Neural crest cell (in vitro differentiated cells): ENCODE measurements around the gene FFAR4. TPM values are rescaled to one million over a fixed set of nuclear protein-coding genes. Genes with fewer than 3 reads are reported as not detected.

Experiments used
- DNase-seq: peaks from one replicate; pipeline ENCODE4 v3.0.0; 2021; ENCODE audit warnings: low read depth, mixed read lengths, low spot score
- H3K27ac Mint-ChIP-seq: one replicate; pipeline ENCODE4 v1.8.0; 2021; ENCODE audit warnings: mild to moderate bottlenecking, mixed read lengths; ENCODE audit not compliant: unreplicated experiment
- H3K27me3 Mint-ChIP-seq: 2 replicates; pipeline ENCODE4 v1.8.0; 2021; ENCODE audit warnings: low read depth, mild to moderate bottlenecking, mixed read lengths
- H3K36me3 Mint-ChIP-seq: 2 replicates; pipeline ENCODE4 v1.8.0; 2021; ENCODE audit warnings: low read depth, mild to moderate bottlenecking, mixed read lengths
- H3K4me1 Mint-ChIP-seq: 2 replicates; pipeline ENCODE4 v1.8.0; 2021; ENCODE audit warnings: mixed read lengths
- H3K4me3 Mint-ChIP-seq: one replicate; pipeline ENCODE4 v1.8.0; 2021; ENCODE audit warnings: mild to moderate bottlenecking, mixed read lengths
- H3K9me3 Mint-ChIP-seq: 2 replicates; pipeline ENCODE4 v1.8.0; 2021; ENCODE audit warnings: mixed read lengths
- total RNA-seq: library from RNA; stranded (reverse); gene quantifications from 2 replicates; pipeline ENCODE4 v1.2.1, GENCODE V29; 2021
- TF ChIP-seq, protein P1 (sequence below): fragments of 200-600 bp; sonication (generic); conservative IDR thresholded peaks from 2 replicates; pipeline ENCODE4 v1.5.0; 2021; ENCODE audit warnings: antibody characterized with exemption, mild to moderate bottlenecking

FFAR4 gene
- total RNA-seq, 1 donor from 2014 or later: 0.09 TPM

DNA sequence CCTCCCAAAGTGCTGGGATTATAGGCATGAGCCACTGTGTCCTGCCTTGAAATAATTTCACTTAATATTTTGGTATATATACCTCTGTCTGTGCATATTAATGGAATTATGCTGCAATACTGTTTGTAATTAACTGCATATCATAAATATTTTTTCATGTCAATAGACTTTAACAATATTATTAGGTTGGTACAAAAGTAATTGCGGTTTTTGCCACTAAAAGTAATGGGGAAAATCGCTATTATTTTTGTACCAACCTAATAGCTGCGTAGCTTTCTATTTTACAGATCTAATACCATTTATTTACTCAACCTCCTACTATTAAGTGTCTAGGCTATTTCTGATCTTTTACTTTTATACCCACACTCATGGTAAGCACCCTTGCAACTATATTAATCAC is 42.0 kb downstream of the FFAR4 start:
- no peaks in the 10 kb centered on the region for H3K4me1 Mint-ChIP-seq

DNA sequence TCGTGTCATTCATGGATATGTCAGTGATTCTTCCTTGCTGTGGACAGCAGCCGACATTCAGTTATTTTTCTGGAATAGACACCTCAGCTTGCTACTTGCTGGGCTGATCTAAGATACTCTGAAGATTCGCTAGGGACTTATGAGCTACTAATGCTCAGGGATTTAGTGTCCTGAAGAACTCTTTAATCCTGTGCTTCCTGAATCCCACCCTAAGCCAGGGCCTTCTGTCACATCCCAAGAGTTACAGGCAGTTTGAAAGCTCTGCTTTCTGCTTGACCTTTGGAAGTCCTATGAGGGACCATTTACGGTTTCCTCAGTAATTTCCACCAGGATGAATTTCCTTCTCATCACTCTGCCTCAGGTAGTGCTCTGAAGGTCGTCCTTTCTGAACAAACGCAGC is 45.8 kb downstream of the FFAR4 start, which contains the start of gene PDE6C:
Gene PDE6C, plus strand, starts transcription at position 227 of the 400 bp plus-strand sequence. CDS start 189 bp downstream, outside the sequence.
- TF ChIP-seq, protein P1, sequence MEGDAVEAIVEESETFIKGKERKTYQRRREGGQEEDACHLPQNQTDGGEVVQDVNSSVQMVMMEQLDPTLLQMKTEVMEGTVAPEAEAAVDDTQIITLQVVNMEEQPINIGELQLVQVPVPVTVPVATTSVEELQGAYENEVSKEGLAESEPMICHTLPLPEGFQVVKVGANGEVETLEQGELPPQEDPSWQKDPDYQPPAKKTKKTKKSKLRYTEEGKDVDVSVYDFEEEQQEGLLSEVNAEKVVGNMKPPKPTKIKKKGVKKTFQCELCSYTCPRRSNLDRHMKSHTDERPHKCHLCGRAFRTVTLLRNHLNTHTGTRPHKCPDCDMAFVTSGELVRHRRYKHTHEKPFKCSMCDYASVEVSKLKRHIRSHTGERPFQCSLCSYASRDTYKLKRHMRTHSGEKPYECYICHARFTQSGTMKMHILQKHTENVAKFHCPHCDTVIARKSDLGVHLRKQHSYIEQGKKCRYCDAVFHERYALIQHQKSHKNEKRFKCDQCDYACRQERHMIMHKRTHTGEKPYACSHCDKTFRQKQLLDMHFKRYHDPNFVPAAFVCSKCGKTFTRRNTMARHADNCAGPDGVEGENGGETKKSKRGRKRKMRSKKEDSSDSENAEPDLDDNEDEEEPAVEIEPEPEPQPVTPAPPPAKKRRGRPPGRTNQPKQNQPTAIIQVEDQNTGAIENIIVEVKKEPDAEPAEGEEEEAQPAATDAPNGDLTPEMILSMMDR: no peak
- Mint-ChIP-seq H3K36me3 (no peaks in the 10 kb centered on the region), H3K9me3 (no peaks in the 10 kb centered on the region), H3K27me3 (peaks cover 7% of the 10 kb centered on the region), H3K27ac (no peak within 1 kb of the TSS), H3K4me1 (no peaks in the 10 kb centered on the region), H3K4me3 (no peak within 1 kb of the TSS)
- no peak for DNase-seq

More for the DNA sequence above, 42.0 kb downstream of the FFAR4 start:
- Mint-ChIP-seq H3K27me3 (peaks cover 36% of the 10 kb centered on the region), H3K9me3 (no peaks in the 10 kb centered on the region), H3K27ac (no peak overlapping the region), H3K4me3 (no peak overlapping the region), H3K36me3 (no peaks in the 10 kb centered on the region)
- no peak for DNase-seq
- TF ChIP-seq, protein P1: no peak

DNA sequence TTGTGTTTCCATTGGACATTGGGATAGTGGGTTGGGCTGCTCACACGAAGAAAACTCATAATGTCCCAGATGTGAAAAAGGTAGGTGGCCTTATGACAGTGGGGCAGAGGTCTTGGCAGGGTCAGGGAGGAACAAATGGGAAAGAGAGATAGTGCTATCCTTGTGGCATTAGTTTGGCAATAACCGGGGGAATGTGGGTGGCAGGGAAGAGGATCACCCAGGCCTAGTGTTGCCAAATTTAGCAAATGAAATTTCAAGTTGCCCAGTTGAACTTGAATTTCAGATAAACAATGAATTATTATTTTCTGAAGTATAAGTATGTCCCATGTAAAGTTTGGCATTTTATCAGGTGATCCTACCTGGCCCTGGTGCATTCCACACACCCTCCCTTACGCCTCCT is 46.7 kb downstream of the FFAR4 start:
- H3K9me3 Mint-ChIP-seq: no peaks in the 10 kb centered on the region
- DNase-seq: no peak
- no peak overlapping the region for H3K27ac Mint-ChIP-seq
- H3K4me1 Mint-ChIP-seq: no peaks in the 10 kb centered on the region
- TF ChIP-seq, protein P1: no peak
- H3K36me3 Mint-ChIP-seq: no peaks in the 10 kb centered on the region
- peaks cover 7% of the 10 kb centered on the region for H3K27me3 Mint-ChIP-seq
- no peak overlapping the region for H3K4me3 Mint-ChIP-seq

DNA sequence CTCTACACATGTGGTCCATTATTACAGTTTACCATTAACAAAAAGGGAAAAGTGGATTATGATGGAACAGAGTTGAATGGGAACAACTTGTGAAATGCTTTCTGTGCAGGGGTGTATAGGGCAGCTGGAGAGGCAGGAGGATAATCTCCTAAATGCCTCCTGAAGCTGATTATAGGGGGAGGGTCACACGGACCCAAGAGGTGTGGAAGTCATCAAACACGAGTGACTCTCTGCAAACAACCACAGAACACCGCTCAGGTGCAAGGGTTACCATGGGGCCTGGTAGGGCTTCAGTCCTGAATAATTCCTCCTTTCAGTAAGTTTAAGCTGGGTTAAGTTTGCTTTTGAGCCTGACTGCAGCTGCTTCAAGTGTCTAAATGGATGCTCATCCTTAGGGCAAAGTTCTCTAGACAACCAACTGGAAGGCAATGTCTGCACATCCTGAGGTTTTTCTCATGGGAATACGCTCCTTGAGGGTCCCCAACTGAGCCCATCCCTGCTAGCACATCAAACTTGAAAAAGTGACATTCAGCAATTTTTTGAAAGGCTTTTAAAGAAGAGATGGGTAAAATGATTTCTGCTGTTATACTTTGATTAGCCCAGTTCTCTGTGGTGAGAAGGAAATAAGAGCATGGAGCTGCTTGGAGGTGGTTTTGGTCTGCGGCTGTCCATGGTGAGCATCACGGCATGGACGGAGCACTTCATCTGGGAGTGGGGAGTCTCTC is 47.8 kb downstream of the FFAR4 start:
- H3K4me3 Mint-ChIP-seq: no peak overlapping the region
- peaks cover 3% of the 10 kb centered on the region for H3K27me3 Mint-ChIP-seq
- H3K9me3 Mint-ChIP-seq: no peaks in the 10 kb centered on the region
- no peaks in the 10 kb centered on the region for H3K36me3 Mint-ChIP-seq
- no peak for DNase-seq
- no peaks in the 10 kb centered on the region for H3K4me1 Mint-ChIP-seq
- TF ChIP-seq, protein P1: no peak
- H3K27ac Mint-ChIP-seq: no peak overlapping the region

DNA sequence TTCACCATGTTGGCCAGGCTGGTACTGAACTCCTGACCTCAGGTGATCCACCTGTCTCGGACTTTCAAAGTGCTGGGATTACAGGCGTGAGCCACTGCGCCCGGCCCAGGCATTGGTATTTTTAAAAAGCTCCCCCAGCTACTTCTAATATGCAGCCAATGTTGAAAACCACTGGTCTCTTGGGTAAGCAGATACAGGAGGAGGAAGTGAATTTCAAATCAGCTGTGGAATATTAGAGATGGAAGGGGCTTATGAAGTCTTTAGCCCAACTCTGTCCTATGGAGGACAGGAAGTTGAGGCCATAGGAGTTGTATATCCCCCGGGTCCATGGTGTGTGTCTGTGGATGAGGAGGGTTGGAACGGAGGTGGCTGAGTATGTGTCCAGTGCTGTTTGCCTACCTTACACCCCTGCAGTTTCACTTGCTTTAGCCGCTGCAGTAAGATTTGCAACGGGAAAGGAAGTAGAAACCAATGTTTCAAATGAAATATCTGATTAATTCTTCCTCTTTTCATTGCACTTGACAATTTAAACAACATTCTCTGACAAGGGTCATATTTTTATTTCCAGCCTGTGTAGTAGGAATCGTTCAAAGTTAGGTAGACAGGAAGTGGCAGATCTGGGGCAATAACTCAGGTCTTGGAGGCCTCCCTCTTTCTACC is 49.2 kb downstream of the FFAR4 start:
- Mint-ChIP-seq H3K9me3 (no peaks in the 10 kb centered on the region), H3K4me3 (no peak overlapping the region), H3K36me3 (no peaks in the 10 kb centered on the region), H3K27ac (no peak overlapping the region), H3K4me1 (no peaks in the 10 kb centered on the region), H3K27me3 (peaks cover 6% of the 10 kb centered on the region)
- TF ChIP-seq, protein P1: no peak
- DNase-seq: no peak
